H7 (cell line): ENCODE data around the gene LAIR2. TPM values are rescaled to one million over a fixed set of nuclear protein-coding genes. Genes with fewer than 3 reads are reported as not detected.

Experiments
- DNase-seq: peaks from one replicate; pipeline ENCODE4 v3.0.0; 2012
- H3K27me3 ChIP-seq: 2 replicates; pipeline ENCODE4 v1.6.0; 2011; ENCODE audit warnings: mild to moderate bottlenecking, low read length; ENCODE audit not compliant: control insufficient read depth, insufficient read depth
- H3K36me3 ChIP-seq: replicated peaks from 2 replicates; pipeline ENCODE4 v1.5.1; 2011; ENCODE audit warnings: low read length; ENCODE audit not compliant: control insufficient read depth, insufficient read depth
- H3K4me3 ChIP-seq: 2 replicates; pipeline ENCODE4 v1.5.1; 2011; ENCODE audit warnings: low read depth, mild to moderate bottlenecking, control low read depth, low read length, moderate library complexity; ENCODE audit not compliant: insufficient read depth
- total RNA-seq: library from RNA; depleted of rRNA; stranded (reverse); fragments of >200 nt; shearing (Covaris generic); gene quantifications from 2 replicates; pipeline ENCODE4 v1.2.3, GENCODE V29; 2014; rRNA removed

LAIR2 gene, protein sequence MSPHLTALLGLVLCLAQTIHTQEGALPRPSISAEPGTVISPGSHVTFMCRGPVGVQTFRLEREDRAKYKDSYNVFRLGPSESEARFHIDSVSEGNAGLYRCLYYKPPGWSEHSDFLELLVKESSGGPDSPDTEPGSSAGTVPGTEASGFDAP
- total RNA-seq = not detected in 2 replicates

GRCh38 chr19:54502518-54503048 lies at the start of gene LAIR2:
Gene LAIR2, plus strand, starts transcription at chr19:54502831. Its CDS starts 88 bp downstream, at chr19:54502919.
- Histone ChIP-seq H3K27me3 (no peaks in the 10 kb centered on the region), H3K4me3 (no peak within 1 kb of the TSS), H3K36me3 (no peaks in the 10 kb centered on the region)
- DNase-seq = no peak

GRCh38 chr19:54453921-54454780 lies 48.5 kb upstream of the LAIR2 start:
- DNase-seq = peak; percentile 43
- Histone ChIP-seq H3K27me3 (no peaks in the 10 kb centered on the region), H3K4me3 (no peak overlapping the region), H3K36me3 (peaks cover 58% of the 10 kb centered on the region)

DNA sequence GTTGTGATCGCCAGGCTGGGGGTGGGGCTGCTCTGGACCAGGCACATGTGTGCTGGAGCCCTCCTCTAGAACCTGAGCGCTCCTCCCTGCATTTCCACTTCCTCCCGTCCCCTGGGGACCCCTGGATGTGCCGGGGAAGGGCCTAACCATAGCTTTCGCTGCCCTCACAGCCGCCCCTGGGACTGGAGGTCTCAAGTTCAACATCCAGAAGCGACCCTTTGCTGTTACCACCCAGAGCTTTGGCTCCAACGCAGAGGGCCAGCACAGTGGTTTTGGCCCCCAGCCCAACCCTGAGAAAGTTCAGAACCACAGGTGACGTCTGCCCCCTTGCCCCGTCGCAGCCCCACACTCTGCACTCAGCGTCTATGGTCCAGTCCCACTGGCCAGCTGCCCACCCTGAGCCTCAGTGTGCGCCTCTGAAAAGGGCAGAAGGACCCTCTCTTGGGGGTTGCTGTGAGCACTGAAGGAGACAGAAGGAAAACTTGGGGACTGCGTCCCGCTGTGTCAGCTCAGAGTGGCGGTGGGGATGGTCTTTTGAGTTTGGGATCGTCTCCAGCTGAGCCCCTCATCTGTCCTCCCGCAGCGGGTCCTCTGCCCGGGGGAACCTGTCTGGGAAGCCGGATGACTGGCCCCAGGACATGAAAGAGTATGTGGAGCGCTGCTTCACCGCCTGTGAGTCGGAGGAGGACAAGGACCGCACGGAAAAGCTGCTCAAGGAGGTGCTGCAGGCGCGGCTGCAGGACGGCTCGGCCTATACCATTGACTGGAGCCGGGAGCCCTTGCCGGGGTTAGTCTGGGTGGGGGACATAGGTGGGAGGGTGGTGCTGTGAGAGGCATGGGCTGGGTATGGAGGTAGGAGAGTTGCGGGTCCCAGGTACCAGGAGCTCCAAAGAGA lies 47.6 kb upstream of the LAIR2 start:
- Histone ChIP-seq H3K27me3 (no peaks in the 10 kb centered on the region), H3K4me3 (no peak overlapping the region), H3K36me3 (peaks cover 58% of the 10 kb centered on the region)
- peak; percentile 34 for DNase-seq

DNA sequence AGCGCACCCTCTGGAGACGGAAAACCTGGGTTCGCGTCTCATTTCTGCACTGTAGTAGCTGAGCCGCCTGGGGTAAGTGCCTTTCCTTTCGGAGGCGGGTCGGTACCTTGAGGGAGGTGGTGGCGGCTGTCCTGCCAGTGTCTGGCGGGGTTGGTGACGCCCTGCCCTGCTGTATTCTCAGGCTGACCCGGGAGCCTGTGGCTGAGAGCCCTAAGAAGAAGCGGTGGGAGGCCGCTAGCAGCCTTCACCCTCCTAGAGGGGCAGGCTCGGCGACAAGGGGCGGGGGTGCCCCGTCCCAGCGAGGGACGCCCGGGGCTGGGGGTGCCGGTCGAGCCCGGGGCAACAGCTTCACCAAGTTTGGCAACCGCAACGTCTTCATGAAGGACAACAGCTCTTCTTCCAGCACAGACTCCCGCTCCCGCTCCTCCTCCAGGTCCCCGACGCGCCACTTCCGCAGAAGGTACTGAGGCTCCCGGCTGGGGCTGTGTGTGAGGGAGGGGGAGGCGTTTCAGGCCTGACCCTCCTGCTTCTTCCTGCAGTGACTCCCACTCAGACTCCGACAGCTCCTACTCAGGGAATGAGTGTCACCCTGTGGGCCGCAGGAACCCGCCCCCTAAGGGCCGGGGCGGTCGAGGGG lies 46.7 kb upstream of the LAIR2 start:
- DNase-seq = no peak
- H3K27me3 ChIP-seq = no peaks in the 10 kb centered on the region
- no peak overlapping the region for H3K4me3 ChIP-seq
- peaks cover 58% of the 10 kb centered on the region for H3K36me3 ChIP-seq

- peaks cover 54% of the 10 kb centered on the region for H3K36me3 ChIP-seq
- no peaks in the 10 kb centered on the region for H3K27me3 ChIP-seq
- peak; percentile 54 for DNase-seq
- H3K4me3 ChIP-seq = no peak overlapping the region
These were observed 45.9 kb upstream of the LAIR2 start for GRCh38 chr19:54456423-54457373.

- no peaks in the 10 kb centered on the region for H3K27me3 ChIP-seq
- peak; percentile 25 for DNase-seq
These were observed 44.6 kb upstream of the LAIR2 start for GRCh38 chr19:54457773-54458647.

DNA sequence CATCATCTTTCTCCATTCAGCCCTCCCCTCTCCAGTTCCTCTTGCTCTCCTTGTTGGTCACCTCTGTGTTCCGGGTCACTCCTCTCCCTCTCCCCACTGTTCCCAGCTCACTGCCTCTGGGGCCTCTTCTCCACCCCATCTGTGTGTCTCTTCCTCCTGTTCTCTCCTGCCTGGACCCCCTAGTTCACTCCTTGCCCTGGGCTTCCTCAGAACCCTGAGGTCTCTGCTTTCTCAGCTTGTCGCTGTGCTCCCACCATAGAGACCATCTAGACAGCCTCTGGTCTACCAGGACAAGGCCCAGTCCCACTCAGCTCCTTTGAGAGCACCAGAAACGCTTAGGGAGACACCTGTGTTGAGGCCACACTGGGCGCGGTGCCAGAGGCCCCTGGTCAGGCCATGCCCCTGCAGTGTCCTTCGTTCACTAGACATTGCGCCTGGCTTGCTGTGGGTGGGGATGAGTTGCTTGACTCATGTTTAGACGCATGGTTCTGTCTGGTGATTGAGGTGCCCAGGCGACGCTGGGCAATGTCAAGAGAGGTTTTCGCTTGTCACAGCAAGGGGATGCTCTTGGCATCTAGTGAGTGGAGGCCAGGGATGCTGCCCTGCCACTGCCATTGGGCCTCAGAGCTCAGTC lies 43.9 kb upstream of the LAIR2 start:
- no peaks in the 10 kb centered on the region for H3K27me3 ChIP-seq
- DNase-seq = peak; percentile 16
- H3K4me3 ChIP-seq = no peak overlapping the region
- peaks cover 36% of the 10 kb centered on the region for H3K36me3 ChIP-seq

More at GRCh38 chr19:54457773-54458647, 44.6 kb upstream of the LAIR2 start:
- Histone ChIP-seq H3K4me3 (no peak overlapping the region), H3K36me3 (peaks cover 43% of the 10 kb centered on the region)

GRCh38 chr19:54459282-54460229 lies 43.1 kb upstream of the LAIR2 start:
- DNase-seq = peak; percentile 21
- H3K4me3 ChIP-seq = no peak overlapping the region
- H3K36me3 ChIP-seq = peaks cover 28% of the 10 kb centered on the region
- H3K27me3 ChIP-seq = no peaks in the 10 kb centered on the region

DNA sequence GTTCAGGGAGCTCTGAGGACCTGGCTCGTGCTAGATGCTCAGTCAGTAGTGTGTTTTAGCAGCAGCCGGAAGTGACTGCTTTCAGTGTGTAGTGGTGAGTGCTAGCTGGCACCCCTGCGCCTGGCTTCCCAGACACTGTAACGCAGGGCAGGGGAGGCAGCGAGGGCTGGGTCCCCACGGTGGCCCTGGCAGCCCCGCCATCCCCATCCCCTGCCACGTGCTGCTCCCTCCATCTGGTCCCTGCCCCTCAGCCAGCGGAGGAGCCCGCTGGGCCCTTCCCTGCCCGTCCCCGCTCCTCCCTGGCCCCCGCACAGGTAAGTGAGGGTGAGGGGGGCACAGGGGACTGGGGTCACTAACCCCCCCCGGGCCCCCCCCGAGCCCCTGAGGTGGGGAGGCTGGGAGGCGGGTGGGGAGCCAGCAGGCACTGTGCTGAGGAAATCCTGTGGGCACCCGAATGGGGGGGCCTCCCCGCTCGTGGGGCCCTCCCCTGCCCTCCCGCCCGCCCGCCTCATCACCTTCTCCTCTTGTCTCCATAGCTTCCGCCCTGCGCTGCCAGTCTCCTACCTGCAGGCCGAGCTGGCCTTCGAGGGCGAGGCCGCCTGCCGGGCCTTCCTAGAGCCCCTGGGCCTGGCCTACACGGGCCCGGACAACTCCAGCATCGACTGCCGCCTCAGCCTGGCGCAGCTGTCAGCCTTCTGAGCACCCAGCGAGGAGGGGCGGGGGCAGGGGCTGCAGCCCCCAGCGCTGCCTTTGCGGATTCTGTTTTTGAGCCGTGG lies 42.2 kb upstream of the LAIR2 start:
- DNase-seq = peak; percentile 45
- Histone ChIP-seq H3K4me3 (no peak overlapping the region), H3K36me3 (peaks cover 22% of the 10 kb centered on the region), H3K27me3 (peaks cover 2% of the 10 kb centered on the region)

DNA sequence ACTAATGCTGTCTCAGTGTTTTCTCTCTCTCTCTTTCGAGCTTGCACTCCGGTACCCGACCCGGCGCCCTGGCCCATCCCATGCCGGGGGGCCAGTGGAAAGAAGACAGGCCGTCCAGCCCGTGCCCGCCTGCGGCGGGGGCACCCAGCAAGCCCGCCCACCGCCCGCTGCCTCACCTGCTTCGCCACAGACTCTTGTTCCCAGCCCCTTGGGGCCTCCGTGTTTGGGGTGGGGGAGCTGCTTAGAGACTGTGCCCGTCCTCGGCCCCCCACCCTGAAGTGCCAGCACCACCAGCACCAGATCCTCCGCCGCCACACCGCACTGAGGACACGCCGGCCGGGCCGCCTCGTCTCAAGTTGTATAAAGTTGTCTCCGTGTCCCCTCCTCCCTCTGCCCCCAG lies 41.4 kb upstream of the LAIR2 start:
- Histone ChIP-seq H3K4me3 (no peak overlapping the region), H3K36me3 (peaks cover 22% of the 10 kb centered on the region), H3K27me3 (peaks cover 7% of the 10 kb centered on the region)
- peak; percentile 34 for DNase-seq

- Histone ChIP-seq H3K36me3 (peaks cover 22% of the 10 kb centered on the region), H3K27me3 (peaks cover 7% of the 10 kb centered on the region), H3K4me3 (no peak overlapping the region)
- DNase-seq = no peak
These were observed 41.0 kb upstream of the LAIR2 start for GRCh38 chr19:54461613-54462012.
